Measurements from ENCODE around the gene ZNF227. TPM values are rescaled to one million over a fixed set of nuclear protein-coding genes. Genes with fewer than 3 reads are reported as not detected.

ZNF227 gene
- total RNA-seq: 3.1 and 4.9 TPM in 2 replicates

GRCh38 chr19:44212250-44212865 is at the start of gene ZNF227:
Gene ZNF227 (plus strand): TSS chr19:44212532. CDS start chr19:44217793, 5,261 bp downstream.

GRCh38 chr19:44164673-44165512 is 47.4 kb upstream of the ZNF227 start, which contains the start of gene ZNF226:
Gene ZNF226 (plus strand): TSS chr19:44165100. CDS start chr19:44170081, 4,981 bp downstream.

Other genes starting within 250 kb of the ZNF227 start
- 2.8 and 4.7 TPM in 2 replicates for gene ZNF155, start 228.3 kb upstream of the ZNF227 start, total RNA-seq
- 1.3 and 1.4 TPM in 2 replicates for gene ZNF230, start 209.6 kb upstream of the ZNF227 start, total RNA-seq
- gene ZNF222, start 187.2 kb upstream of the ZNF227 start, total RNA-seq: 1.3 and 4.5 TPM in 2 replicates
- 1.9 and 2.9 TPM in 2 replicates for gene ZNF223, start 160.5 kb upstream of the ZNF227 start, total RNA-seq
- gene ZNF284, start 140.4 kb upstream of the ZNF227 start, total RNA-seq: 1.6 and 1.7 TPM in 2 replicates
- 6.1 and 11.7 TPM in 2 replicates for gene ZNF224, start 118.2 kb upstream of the ZNF227 start, total RNA-seq
- gene ZNF225, start 99.1 kb upstream of the ZNF227 start, total RNA-seq: 1.1 and 1.7 TPM in 2 replicates
- gene ZNF234, start 71.0 kb upstream of the ZNF227 start, total RNA-seq: 3.3 and 3.6 TPM in 2 replicates
- gene ZNF226, start 47.4 kb upstream of the ZNF227 start, total RNA-seq: 4.9 and 9.3 TPM in 2 replicates
- gene ZNF233, start 47.4 kb downstream of the ZNF227 start, total RNA-seq: 0.07 TPM in 1 of 2 replicates, not detected in the other
- gene ZNF235, start 92.5 kb downstream of the ZNF227 start, total RNA-seq: 0.88 and 2.0 TPM in 2 replicates
- gene ZNF112, start 144.1 kb downstream of the ZNF227 start, total RNA-seq: 1.5 and 2.2 TPM in 2 replicates
- 2.0 and 2.9 TPM in 2 replicates for gene ZNF285, start 189.1 kb downstream of the ZNF227 start, total RNA-seq
- 3.2 and 5.4 TPM in 2 replicates for gene ZNF229, start 235.9 kb downstream of the ZNF227 start, total RNA-seq